Fibroblast of skin of left biceps (primary cell): ENCODE results near the gene DNAJB8.

Experiments
- DNase-seq, 2 experiments: peaks; one replicate each; pipeline ENCODE4 v3.0.0-alpha.2; 2013; ENCODE audit warnings: low read depth in 2 of 2

Gene DNAJB8

DNA sequence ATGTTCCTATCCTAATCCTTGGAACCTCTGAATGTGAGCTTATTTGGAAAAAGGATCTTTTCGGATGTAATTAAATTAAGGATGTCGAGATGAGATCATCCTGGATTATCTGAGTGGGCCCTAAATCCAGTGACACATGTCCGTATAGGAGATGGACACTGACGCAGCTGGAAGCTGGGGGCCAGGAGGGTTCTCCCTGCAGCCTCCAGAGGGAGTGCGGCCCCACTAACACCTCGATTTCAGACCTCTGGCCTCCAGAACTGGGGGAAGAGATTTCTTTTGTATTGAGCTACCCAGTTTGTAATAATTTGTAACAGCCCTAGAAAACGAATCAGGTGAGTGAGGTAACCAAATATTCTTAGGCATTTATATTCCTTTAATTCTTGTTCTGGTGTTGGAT lies 2.5 kb downstream of the DNAJB8 start:
- DNase-seq = no peak

DNA sequence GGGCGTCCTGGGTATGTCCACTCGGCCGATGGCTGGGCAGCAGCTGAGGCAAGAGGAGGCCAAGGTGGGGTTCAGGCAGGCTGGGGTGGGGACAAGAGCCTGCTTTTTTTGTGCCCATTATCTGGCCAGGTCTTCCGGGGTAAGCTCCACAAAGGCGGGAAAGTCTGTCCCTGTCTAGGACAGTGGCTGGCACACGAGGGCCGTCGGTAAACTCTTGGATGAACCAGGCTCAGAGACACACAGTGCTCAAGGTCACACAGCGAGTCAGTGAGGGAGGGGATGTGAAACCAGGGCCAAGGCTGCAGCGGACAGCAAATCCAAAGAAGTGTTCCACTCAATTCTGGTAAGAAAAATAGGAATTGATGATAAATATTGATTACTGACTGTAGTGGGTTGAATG lies 2.9 kb downstream of the DNAJB8 start:
- no peak for DNase-seq

GRCh38 chr3:128463354-128463753 lies 3.3 kb downstream of the DNAJB8 start:
- no peak for DNase-seq

DNA sequence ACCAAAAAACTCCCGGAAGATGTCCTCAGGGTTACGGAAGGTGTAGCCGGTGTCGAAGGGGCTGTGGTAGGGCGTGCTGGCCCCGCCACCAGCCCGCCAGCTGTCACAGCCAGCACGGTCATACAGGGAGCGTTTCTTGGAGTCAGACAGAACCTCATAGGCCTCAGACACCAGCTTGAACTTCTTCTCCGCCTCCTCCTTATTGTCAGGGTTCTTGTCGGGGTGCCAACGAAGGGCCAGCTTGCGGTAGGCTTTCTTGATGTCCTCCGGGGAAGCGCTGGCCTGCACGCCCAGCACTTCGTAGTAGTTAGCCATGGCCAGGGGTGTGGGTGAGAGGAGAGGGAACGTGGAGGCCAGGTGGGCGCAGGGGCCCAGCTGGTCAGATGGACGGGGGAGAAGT lies 3.8 kb downstream of the DNAJB8 start:
- no peak for DNase-seq

DNA sequence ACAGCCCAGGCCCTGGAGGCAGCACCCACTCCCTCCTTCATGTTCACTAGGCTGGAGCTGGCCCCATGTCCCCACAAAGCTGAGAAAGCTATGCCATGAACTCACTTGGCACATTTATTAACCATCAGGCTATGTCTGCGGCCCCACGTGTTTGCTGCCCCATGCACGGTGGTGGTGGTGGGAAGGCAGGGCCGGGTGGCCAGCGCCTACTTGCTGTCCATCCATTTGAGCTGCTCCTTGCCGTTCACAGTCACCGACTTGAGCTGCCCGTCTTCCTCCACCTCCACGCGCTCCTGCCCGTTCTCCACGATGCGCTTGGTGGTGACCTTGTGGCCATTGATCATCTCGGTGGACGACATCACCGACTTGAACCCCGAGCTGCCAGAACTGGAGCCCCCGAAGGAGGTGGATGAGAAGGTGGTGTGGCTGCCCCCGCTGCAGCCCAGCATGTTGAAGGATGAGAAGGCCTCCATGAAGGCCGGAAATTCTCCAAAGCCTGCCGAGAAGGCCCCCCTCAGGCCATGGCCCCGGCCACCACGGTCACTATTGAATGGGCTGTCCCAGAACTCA lies 4.3 kb downstream of the DNAJB8 start:
- DNase-seq = no peak

- DNase-seq = no peak
Measured at GRCh38 chr3:128461731-128462130, 5.0 kb downstream of the DNAJB8 start.

DNA sequence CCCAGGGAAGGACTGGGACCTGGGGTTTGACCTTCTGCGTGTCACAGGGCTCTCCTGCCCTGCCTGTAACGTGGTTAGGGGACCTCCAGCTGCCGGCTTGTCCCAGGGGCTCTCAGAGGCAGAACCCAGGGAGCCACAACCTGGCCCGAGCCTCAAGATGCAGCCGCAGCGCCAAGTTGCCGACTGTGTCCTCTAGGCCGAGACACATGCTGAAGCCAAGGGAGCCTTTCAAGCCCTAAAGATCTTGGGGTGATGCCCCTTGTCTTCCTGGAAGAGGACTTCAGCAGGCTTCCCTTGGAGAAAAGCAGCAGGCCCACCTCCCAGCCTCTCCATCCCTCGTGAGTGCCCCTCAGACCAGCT lies 7.2 kb downstream of the DNAJB8 start:
- DNase-seq = no peak

GRCh38 chr3:128458746-128459460 lies 7.8 kb downstream of the DNAJB8 start:
- DNase-seq = no peak

DNA sequence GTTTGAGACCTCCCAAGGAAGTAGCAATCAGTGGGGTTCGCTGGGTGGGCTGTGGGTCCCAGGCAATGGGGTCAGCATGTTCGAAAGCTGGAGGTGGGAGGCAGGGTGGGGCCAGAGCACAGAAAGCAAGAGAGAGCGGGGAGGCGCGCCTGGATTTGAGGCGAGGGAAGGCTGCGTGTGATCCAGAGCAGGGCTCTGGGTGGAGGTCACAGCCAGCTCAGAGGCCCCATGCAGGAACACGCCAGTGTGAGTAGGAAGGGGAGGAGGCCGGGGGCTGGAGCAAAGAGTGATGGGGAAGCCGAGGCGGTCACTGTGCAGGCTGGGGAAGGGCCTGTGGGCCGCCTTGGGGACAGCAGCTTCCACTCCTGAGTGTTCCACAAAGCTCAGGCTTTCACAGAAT lies 8.8 kb downstream of the DNAJB8 start:
- no peak for DNase-seq

DNA sequence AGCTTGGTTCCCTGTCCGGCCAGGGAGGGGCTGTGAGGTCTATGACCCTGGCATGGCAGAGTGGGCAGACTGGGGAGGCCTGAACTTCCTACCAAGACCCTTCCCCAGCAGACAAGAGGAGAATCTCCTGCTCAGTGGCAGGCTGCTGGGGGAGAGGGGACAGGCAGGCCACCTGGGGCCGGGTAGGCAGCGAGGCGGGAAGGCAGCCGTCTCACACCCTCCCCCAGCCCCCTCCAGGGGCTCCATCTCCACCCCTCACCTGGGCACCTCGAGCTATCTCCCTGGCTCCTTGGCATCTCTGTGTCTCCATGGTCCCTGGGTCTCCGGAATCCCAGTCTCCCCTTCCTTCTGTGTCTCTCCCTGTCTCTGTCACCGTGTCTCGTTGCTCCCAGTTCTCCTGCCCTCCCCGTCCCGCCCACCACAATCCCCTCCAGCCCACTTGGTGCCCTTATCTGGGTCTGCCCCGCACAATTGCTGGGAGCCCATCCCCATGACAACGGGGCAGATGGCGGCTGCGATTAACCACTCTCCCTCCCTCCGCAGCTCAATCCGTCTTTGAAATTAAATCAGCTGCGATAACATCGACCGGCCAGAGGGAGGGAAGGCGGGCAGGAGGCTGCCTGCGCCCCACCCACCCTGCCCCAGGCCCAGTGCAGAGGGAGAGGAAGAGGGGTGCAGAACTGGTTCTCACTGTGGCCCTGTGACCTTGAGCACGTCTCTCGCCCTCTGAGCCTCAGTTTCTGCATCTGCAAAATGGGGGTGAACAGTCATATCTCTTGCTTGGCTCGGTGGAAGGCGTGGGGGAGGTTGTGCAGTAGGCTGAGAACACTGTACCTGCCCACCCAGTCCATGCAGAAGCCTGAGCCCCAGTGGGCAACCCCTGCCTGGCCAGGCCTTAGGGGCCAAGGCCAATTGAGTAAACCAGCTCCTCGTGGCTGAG lies 9.6 kb downstream of the DNAJB8 start:
- no peak for DNase-seq

- DNase-seq = no peak
Measured at GRCh38 chr3:128455786-128456748, 10.6 kb downstream of the DNAJB8 start.

DNA sequence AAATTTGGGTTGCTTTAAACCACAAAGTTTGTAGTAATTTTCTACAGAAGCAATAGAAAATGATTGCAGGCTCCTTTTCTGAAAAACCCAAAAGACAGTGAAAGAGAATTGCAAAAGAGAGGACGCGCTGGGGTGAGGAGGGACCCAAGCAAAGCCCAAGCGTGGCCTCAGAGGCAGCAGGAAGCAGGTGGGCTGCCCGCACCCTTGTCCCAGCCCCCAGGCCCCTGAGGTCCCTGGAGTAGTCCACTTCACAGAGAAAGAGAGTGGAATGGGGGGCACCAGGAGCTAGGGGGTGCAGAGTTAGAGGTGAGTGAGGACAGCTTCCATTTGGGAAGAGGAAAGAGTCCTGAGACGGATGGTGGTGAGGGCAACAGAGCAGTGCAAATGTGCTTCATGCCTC lies 11.6 kb downstream of the DNAJB8 start:
- no peak for DNase-seq

DNA sequence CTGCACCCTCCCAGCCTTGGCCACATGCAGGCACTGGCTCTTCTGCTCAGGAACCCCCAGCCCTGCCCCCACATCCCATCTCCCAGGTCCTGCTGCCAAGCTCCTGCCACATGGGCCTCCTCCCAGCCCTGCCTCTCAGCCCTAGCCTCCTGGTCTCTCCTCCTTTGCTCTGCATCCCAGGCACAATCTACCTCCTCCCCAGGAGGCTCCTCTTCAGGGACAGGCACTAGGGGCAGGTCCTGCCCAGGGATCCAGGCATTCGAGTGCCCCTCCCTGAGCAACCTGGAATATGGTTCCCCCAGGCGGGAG lies 12.4 kb downstream of the DNAJB8 start:
- DNase-seq = no peak

- DNase-seq = no peak
Measured at GRCh38 chr3:128453501-128454309, 13.0 kb downstream of the DNAJB8 start.

DNA sequence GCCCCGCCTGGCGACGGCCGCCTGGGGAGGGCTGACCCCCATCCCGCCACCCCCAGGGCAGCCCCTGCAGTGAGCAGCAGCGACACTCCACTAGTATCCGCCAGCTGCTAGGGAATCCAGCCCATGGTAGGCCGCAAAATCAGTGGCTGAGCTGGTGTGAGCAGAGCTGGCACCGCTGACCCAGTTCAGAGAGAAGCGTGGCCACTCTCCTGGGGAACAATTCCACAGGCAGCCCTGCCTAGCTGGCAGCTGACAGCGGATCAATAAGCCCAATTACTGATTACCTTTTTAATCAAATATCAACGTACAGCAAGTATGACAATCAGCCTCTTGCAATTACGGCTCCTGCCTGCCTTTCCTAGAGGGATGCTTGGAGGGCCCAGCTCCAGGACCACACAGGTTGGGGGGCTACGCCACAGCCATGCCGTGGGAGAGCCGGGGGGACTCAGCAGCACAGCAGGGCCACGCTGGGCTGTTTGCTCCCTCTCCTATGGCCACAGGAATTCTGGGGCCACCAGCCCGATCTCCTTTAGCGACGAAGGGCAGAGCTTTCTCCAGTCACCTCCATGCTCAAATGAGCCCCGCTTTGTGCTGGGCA lies 13.9 kb downstream of the DNAJB8 start:
- no peak for DNase-seq

GRCh38 chr3:128452120-128452519 lies 14.6 kb downstream of the DNAJB8 start:
- DNase-seq = no peak

- DNase-seq = no peak
Measured at GRCh38 chr3:128449111-128449638, 17.5 kb downstream of the DNAJB8 start.

DNA sequence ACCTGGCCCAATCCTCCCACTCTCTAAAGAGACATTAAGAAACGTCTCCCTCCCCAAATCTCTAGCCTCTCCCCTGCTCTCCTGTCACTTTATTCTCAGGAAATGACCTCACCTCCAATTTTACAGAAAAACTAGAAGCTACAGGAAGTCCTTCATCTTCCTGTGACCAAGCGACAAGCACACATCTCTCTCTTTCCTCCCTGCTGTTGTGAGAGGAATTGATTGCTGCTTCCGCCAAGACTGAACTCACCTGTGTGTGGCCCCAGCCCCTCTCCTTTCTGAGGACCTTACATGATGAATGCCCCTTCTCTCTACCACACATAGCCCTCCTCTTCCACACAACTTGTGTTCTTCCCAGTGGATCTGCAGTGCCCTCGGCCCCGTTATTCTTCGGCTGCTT lies 18.2 kb downstream of the DNAJB8 start:
- DNase-seq = no peak

GRCh38 chr3:128447561-128448013 lies 19.1 kb downstream of the DNAJB8 start:
- DNase-seq = no peak

- no peak for DNase-seq
Measured at GRCh38 chr3:128446821-128447220, 19.9 kb downstream of the DNAJB8 start.
